ENCODE results near the gene BCKDHB. TPM values are rescaled to one million over a fixed set of nuclear protein-coding genes. Genes with fewer than 3 reads are reported as not detected.

BCKDHB gene
- total RNA-seq, 3 donors from 2014 or later (not counting 1 experiment from before 2014, with no cell fraction given) = 11.1 to 13.7 (median 12.8) TPM

DNA sequence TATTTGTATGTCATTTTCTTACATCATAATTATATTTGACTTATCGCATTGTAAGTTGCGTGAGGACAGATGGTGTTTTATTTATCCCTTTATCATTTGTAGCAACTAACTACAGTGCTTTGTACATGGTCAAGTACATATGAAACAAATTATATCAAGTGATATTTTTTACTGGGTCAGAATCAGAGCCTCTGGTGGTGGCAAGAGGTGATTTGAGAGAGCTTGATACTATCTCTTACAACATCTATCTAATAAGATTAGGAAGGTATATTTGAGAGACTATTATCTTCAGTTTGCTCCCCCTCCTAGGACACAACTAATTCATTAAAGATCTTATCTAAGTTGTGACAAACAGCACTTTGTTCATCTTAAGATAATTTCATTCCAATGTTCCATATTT is 47.7 kb downstream of the BCKDHB start:
- no peak overlapping the region for H3K4me3 ChIP-seq (ENCODE audit: low read length)
- no peaks in the 10 kb centered on the region for H3K27me3 ChIP-seq (ENCODE audit: control insufficient read depth, insufficient read depth, low read length)
- WGBS (ENCODE audit: insufficient coverage) = no CpG with 5 or more reads among the region's 2 CpGs
- H3K4me3 Mint-ChIP-seq = no peak overlapping the region
- no peak overlapping the region for H3K27ac ChIP-seq (ENCODE audit: low read length)
- H3K4me1 Mint-ChIP-seq = no peaks in the 10 kb centered on the region
- H3K36me3 Mint-ChIP-seq = no peaks in the 10 kb centered on the region
- TF ChIP-seq, protein P1, sequence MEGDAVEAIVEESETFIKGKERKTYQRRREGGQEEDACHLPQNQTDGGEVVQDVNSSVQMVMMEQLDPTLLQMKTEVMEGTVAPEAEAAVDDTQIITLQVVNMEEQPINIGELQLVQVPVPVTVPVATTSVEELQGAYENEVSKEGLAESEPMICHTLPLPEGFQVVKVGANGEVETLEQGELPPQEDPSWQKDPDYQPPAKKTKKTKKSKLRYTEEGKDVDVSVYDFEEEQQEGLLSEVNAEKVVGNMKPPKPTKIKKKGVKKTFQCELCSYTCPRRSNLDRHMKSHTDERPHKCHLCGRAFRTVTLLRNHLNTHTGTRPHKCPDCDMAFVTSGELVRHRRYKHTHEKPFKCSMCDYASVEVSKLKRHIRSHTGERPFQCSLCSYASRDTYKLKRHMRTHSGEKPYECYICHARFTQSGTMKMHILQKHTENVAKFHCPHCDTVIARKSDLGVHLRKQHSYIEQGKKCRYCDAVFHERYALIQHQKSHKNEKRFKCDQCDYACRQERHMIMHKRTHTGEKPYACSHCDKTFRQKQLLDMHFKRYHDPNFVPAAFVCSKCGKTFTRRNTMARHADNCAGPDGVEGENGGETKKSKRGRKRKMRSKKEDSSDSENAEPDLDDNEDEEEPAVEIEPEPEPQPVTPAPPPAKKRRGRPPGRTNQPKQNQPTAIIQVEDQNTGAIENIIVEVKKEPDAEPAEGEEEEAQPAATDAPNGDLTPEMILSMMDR (IDR thresholded peaks at IDR 0.05) = no peak
- H3K27ac Mint-ChIP-seq = no peak overlapping the region
- no peaks in the 10 kb centered on the region for H3K9me3 ChIP-seq (ENCODE audit: control insufficient read depth, insufficient read depth, low read length)
- H3K9me3 Mint-ChIP-seq = no peaks in the 10 kb centered on the region
- no peaks in the 10 kb centered on the region for H3K4me1 ChIP-seq (ENCODE audit: control insufficient read depth, insufficient read depth, low read length)
- ATAC-seq = no peak
- H3K27me3 Mint-ChIP-seq (ENCODE audit: low read depth in 2 of 2) = no peaks in the 10 kb centered on the region
- H3K36me3 ChIP-seq (ENCODE audit: control insufficient read depth, insufficient read depth, low read length) = no peaks in the 10 kb centered on the region
- no peak for DNase-seq
- intact Hi-C loops (cut with micrococcal nuclease) = no loop called here

DNA sequence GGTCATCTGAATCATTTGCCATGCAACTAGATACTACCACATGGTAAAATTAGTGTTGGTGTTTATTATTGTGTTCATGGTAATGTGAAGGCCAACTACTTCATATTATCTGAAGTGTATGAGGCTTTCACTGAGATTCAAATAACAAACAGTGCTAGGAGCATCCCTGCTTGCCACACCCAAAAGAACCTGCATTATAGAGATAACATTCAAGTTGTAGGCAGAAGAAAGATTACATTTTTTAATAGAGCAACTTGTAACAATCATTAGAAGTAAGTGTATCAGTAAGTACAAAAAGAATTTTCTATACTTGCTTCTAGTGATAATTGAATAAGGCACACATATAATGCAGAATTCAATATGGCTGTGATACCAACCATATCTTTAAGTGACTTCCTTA is 49.8 kb downstream of the BCKDHB start:
- no peaks in the 10 kb centered on the region for H3K27me3 Mint-ChIP-seq (ENCODE audit: low read depth in 2 of 2)
- Histone ChIP-seq H3K4me1 (ENCODE audit: control insufficient read depth, insufficient read depth, low read length) (no peaks in the 10 kb centered on the region), H3K27me3 (ENCODE audit: control insufficient read depth, insufficient read depth, low read length) (no peaks in the 10 kb centered on the region), H3K9me3 (ENCODE audit: control insufficient read depth, insufficient read depth, low read length) (no peaks in the 10 kb centered on the region), H3K27ac (ENCODE audit: low read length) (no peak overlapping the region), H3K36me3 (ENCODE audit: control insufficient read depth, insufficient read depth, low read length) (no peaks in the 10 kb centered on the region), H3K4me3 (ENCODE audit: low read length) (no peak overlapping the region)
- TF ChIP-seq, protein P1 (IDR thresholded peaks at IDR 0.05) = no peak
- H3K9me3 Mint-ChIP-seq = no peaks in the 10 kb centered on the region
- H3K27ac Mint-ChIP-seq = no peak overlapping the region
- ATAC-seq (no peak), DNase-seq (no peak)
- H3K36me3 Mint-ChIP-seq = no peaks in the 10 kb centered on the region
- no peaks in the 10 kb centered on the region for H3K4me1 Mint-ChIP-seq
- H3K4me3 Mint-ChIP-seq = no peak overlapping the region
- intact Hi-C loops (cut with micrococcal nuclease) = no loop called here

DNA sequence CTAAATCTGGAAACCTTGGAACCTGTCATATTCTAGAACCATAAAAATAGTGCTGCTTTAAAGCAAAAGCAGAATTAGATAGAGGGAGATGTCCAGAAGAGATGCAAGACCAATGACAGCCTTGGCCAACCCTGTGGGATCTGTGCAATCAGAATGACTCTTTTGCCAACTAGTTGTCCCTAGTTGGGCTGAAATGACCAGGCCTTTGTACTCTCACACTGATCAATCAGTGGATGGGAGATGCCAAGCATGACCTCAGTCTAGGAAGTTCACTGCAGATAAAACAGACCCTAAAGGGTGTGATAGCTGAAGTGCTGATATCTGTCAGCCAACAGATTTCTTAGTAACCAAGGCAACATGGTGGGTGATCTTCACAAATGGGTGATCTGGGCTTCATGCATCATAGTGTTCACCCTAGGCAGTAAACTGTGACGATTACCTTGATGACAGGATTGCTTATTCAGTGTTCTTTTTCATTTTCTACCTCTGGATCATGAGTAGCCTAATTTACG is 52.1 kb downstream of the BCKDHB start:
- no peaks in the 10 kb centered on the region for H3K4me1 Mint-ChIP-seq

DNA sequence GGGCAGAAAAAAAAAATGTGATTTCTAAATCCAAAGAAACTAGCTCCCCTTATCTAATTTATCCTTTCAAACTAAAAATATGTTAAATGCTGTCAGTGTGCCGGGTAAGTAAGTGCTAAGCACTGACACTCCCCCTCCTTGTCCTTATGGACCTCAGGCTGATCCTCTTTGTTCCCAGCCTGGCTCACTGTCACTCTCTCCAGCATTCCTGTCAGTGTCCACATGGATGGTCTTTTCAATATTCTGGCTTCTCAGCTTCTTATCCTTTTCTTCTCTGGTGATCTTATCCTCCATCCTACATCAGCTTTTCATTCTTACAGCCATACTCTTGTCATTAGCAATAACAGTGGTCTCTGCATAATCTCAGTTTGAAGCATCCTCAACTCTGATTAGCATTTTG is 55.0 kb downstream of the BCKDHB start:
- 100% methylated on average over 1 of the region's 1 CpG for WGBS (ENCODE audit: insufficient coverage)
- intact Hi-C loops (cut with micrococcal nuclease) = no loop called here
- H3K4me3 Mint-ChIP-seq = no peak overlapping the region

More for the DNA sequence above, 52.1 kb downstream of the BCKDHB start:
- Histone ChIP-seq H3K9me3 (ENCODE audit: control insufficient read depth, insufficient read depth, low read length) (no peaks in the 10 kb centered on the region), H3K36me3 (ENCODE audit: control insufficient read depth, insufficient read depth, low read length) (no peaks in the 10 kb centered on the region), H3K4me3 (ENCODE audit: low read length) (no peak overlapping the region), H3K27me3 (ENCODE audit: control insufficient read depth, insufficient read depth, low read length) (no peaks in the 10 kb centered on the region), H3K4me1 (ENCODE audit: control insufficient read depth, insufficient read depth, low read length) (no peaks in the 10 kb centered on the region), H3K27ac (ENCODE audit: low read length) (no peak overlapping the region)
- Mint-ChIP-seq H3K36me3 (no peaks in the 10 kb centered on the region), H3K27me3 (ENCODE audit: low read depth in 2 of 2) (no peaks in the 10 kb centered on the region), H3K4me3 (no peak overlapping the region), H3K9me3 (no peaks in the 10 kb centered on the region), H3K27ac (no peak overlapping the region)
- WGBS (ENCODE audit: insufficient coverage) = 100% methylated on average over 1 of the region's 2 CpGs
- TF ChIP-seq, protein P1 (IDR thresholded peaks at IDR 0.05) = no peak
- ATAC-seq (no peak), DNase-seq (no peak)
- intact Hi-C loops (cut with micrococcal nuclease) = no loop called here

More for the DNA sequence above, 55.0 kb downstream of the BCKDHB start:
- peaks cover 0 to 7% of the 10 kb centered on the region in 2 donors for H3K4me1 Mint-ChIP-seq
- H3K27me3 ChIP-seq (ENCODE audit: control insufficient read depth, insufficient read depth, low read length) = no peaks in the 10 kb centered on the region
- H3K4me1 ChIP-seq (ENCODE audit: control insufficient read depth, insufficient read depth, low read length) = no peaks in the 10 kb centered on the region
- no peak for ATAC-seq
- H3K27me3 Mint-ChIP-seq (ENCODE audit: low read depth in 2 of 2) = no peaks in the 10 kb centered on the region
- TF ChIP-seq, protein P1 (IDR thresholded peaks at IDR 0.05) = no peak
- H3K4me3 ChIP-seq (ENCODE audit: low read length) = no peak overlapping the region
- H3K27ac ChIP-seq (ENCODE audit: low read length) = no peak overlapping the region
- H3K36me3 ChIP-seq (ENCODE audit: control insufficient read depth, insufficient read depth, low read length) = no peaks in the 10 kb centered on the region
- no peak for DNase-seq
- no peaks in the 10 kb centered on the region for H3K9me3 ChIP-seq (ENCODE audit: control insufficient read depth, insufficient read depth, low read length)
- H3K36me3 Mint-ChIP-seq = no peaks in the 10 kb centered on the region
- H3K27ac Mint-ChIP-seq = no peak overlapping the region
- H3K9me3 Mint-ChIP-seq = no peaks in the 10 kb centered on the region
